ENCODE results near the gene HSCB. TPM values are rescaled to one million over a fixed set of nuclear protein-coding genes. Genes with fewer than 3 reads are reported as not detected.

The HSCB gene
- total RNA-seq, 3 donors from 2014 or later (not counting 1 experiment from before 2014, with no cell fraction given): 11.4 to 13.6 (median 12.3) TPM

GRCh38 chr22:28783786-28784671 lies 42.2 kb downstream of the HSCB start:
- Histone ChIP-seq H3K9me3 (ENCODE audit: control insufficient read depth, insufficient read depth, low read length) (no peaks in the 10 kb centered on the region), H3K4me1 (ENCODE audit: control insufficient read depth, insufficient read depth, low read length) (peaks cover 3% of the 10 kb centered on the region), H3K27ac (ENCODE audit: low read length) (no peak overlapping the region), H3K27me3 (ENCODE audit: control insufficient read depth, insufficient read depth, low read length) (no peaks in the 10 kb centered on the region), H3K4me3 (ENCODE audit: low read length) (no peak overlapping the region), H3K36me3 (ENCODE audit: control insufficient read depth, insufficient read depth, low read length) (peaks cover 75% of the 10 kb centered on the region)
- TF ChIP-seq CTCF (IDR thresholded peaks at IDR 0.05): no peak
- H3K27ac Mint-ChIP-seq: peak overlapping the region; percentile 60 to 67
- intact Hi-C loops (cut with micrococcal nuclease): no loop called here
- H3K4me1 Mint-ChIP-seq: peaks cover 31 to 41% of the 10 kb centered on the region in 2 donors
- peaks cover 29% of the 10 kb centered on the region for H3K36me3 Mint-ChIP-seq
- H3K4me3 Mint-ChIP-seq: no peak overlapping the region
- DNase-seq (no peak), ATAC-seq (no peak)
- WGBS (ENCODE audit: insufficient coverage): 84% methylated on average over 4 of the region's 4 CpGs
- H3K9me3 Mint-ChIP-seq: no peaks in the 10 kb centered on the region
- H3K27me3 Mint-ChIP-seq (ENCODE audit: low read depth in 2 of 2): no peaks in the 10 kb centered on the region

DNA sequence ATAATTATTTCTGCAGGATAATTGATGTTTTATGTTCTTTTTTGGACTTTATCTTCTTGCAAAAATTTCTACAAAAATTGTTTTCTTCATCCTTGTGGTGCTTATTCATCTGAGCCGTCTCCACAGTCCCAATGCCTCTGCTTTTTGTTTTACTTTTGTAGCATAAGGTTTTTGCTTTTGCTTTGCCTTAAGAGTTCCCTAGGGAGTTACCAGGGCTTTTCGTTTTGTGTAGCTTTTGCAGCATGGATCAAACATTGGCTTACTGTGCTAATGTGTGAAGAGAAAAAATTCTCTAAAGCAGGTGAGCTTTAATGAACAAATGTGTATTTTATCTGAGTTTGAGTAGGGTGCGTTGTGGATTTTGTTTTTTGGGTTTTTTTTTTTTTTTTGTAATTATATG lies 46.8 kb downstream of the HSCB start:
- DNase-seq: no peak
- intact Hi-C loops (cut with micrococcal nuclease): no loop called here
- Mint-ChIP-seq H3K9me3 (no peaks in the 10 kb centered on the region), H3K27me3 (ENCODE audit: low read depth in 2 of 2) (no peaks in the 10 kb centered on the region), H3K36me3 (peaks cover 25% of the 10 kb centered on the region), H3K4me3 (no peak overlapping the region), H3K4me1 (peaks cover 49 to 62% of the 10 kb centered on the region in 2 donors), H3K27ac (peak overlapping the region; percentile 42 to 96)
- TF ChIP-seq CTCF (IDR thresholded peaks at IDR 0.05): no peak
- WGBS (ENCODE audit: insufficient coverage): 83% methylated on average over 3 of the region's 3 CpGs
- Histone ChIP-seq H3K9me3 (ENCODE audit: control insufficient read depth, insufficient read depth, low read length) (no peaks in the 10 kb centered on the region), H3K36me3 (ENCODE audit: control insufficient read depth, insufficient read depth, low read length) (peaks cover 51% of the 10 kb centered on the region), H3K4me1 (ENCODE audit: control insufficient read depth, insufficient read depth, low read length) (peaks cover 38% of the 10 kb centered on the region), H3K27ac (ENCODE audit: low read length) (no peak overlapping the region), H3K27me3 (ENCODE audit: control insufficient read depth, insufficient read depth, low read length) (no peaks in the 10 kb centered on the region), H3K4me3 (ENCODE audit: low read length) (no peak overlapping the region)
- no peak for ATAC-seq

GRCh38 chr22:28791124-28791523 lies 49.3 kb downstream of the HSCB start:
- peak overlapping the region; percentile 52 for H3K4me3 Mint-ChIP-seq
- H3K9me3 ChIP-seq (ENCODE audit: control insufficient read depth, insufficient read depth, low read length): no peaks in the 10 kb centered on the region
- H3K4me1 Mint-ChIP-seq: peaks cover 63 to 68% of the 10 kb centered on the region in 2 donors
- no peak overlapping the region for H3K4me3 ChIP-seq (ENCODE audit: low read length)
- peaks cover 50% of the 10 kb centered on the region for H3K4me1 ChIP-seq (ENCODE audit: control insufficient read depth, insufficient read depth, low read length)
- intact Hi-C loops (cut with micrococcal nuclease): no loop called here
- ATAC-seq (no peak), DNase-seq (no peak)
- peaks cover 53% of the 10 kb centered on the region for H3K36me3 ChIP-seq (ENCODE audit: control insufficient read depth, insufficient read depth, low read length)
- H3K9me3 Mint-ChIP-seq: no peaks in the 10 kb centered on the region
- H3K27ac ChIP-seq (ENCODE audit: low read length): peak overlapping the region; percentile 49
- H3K36me3 Mint-ChIP-seq: peaks cover 23% of the 10 kb centered on the region
- no peaks in the 10 kb centered on the region for H3K27me3 Mint-ChIP-seq (ENCODE audit: low read depth in 2 of 2)
- H3K27ac Mint-ChIP-seq: peak overlapping the region; percentile 92 to 96
- no peaks in the 10 kb centered on the region for H3K27me3 ChIP-seq (ENCODE audit: control insufficient read depth, insufficient read depth, low read length)
- TF ChIP-seq CTCF (IDR thresholded peaks at IDR 0.05): no peak
- 94% methylated on average over 3 of the region's 5 CpGs for WGBS (ENCODE audit: insufficient coverage)

Data from natural killer cell (primary cell).